GM12878 (cell line): ENCODE data around the gene FAM193A. TPM values are rescaled to one million over a fixed set of nuclear protein-coding genes. Genes with fewer than 3 reads are reported as not detected.
"Not testable (repeated sequence)": the region's sequence is repeated elsewhere in the genome, so short reads cannot be mapped to it uniquely, and the experiment has no call there.

Experiments used
- ATAC-seq: fragments of 200-7000 bp; cut with Tn5 transposase; 3 replicates; pipeline ENCODE4 v1.9.1; 2020; ENCODE audit warnings: mild to moderate bottlenecking, moderate library complexity
- BruUV-seq: library from RNA; stranded (reverse); fragments of 400-500 nt; replicated peaks from 2 replicates; lab custom pipeline; 2021; lab: Mats Ljungman, UMichigan
- CTCF ChIA-PET: fragments of 300-600 bp; sonication (Branson Sonifier 250); formaldehyde crosslinking; extraction: SDS; loops from one replicate; lab custom pipeline; 2021; ENCODE audit warnings: inconsistent platforms; lab: Yijun Ruan, JAX
- POLR2A ChIA-PET: fragments of 350-600 bp; formaldehyde crosslinking; extraction: SDS; loops from one replicate; lab custom pipeline; 2021; ENCODE audit warnings: inconsistent platforms; lab: Charles Lee
- RAD21 ChIA-PET: fragments of 300-600 bp; sonication (Branson Sonifier 250); formaldehyde crosslinking; loops from one replicate; lab custom pipeline; 2023; ENCODE audit warnings: antibody characterized with exemption; ENCODE audit not compliant: unreplicated experiment; lab: Charles Lee
- SMC1A ChIA-PET: fragments of 300-600 bp; sonication (Branson Sonifier 250); formaldehyde crosslinking; loops from one replicate; lab custom pipeline; 2023; ENCODE audit not compliant: unreplicated experiment, uncharacterized antibody; lab: Charles Lee
- DNase-seq: peaks from one replicate; pipeline ENCODE4 v3.0.0-alpha.2; 2011; ENCODE audit warnings: low read depth, low spot score
- FAIRE-seq: peaks from 3 replicates; lab custom pipeline; 2011; peaks lifted over from hg19 to GRCh38; lab: Jason Lieb, UNC
- H2AFZ ChIP-seq: 2 replicates; pipeline ENCODE4 v1.6.0; 2011; ENCODE audit warnings: low read depth, low read length, control low read depth; ENCODE audit not compliant: control insufficient read depth
- H3K27ac ChIP-seq: 2 replicates; pipeline ENCODE4 v1.5.1; 2011; ENCODE audit warnings: control low read depth; ENCODE audit not compliant: control insufficient read depth, insufficient read depth
- H3K27me3 ChIP-seq, 2 experiments: replicated peaks in 1 of 2; 2 replicates each; pipeline versions ENCODE4 v1.6.0 to v1.6.1; 2011; ENCODE audit warnings: low read length in 1 of 2; ENCODE audit not compliant: control insufficient read depth in 2 of 2, insufficient read depth in 2 of 2
- H3K36me3 ChIP-seq, 2 experiments: 2 replicates each; pipeline ENCODE4 v1.5.1; 2011; ENCODE audit warnings: low read length in 1 of 2; ENCODE audit not compliant: control insufficient read depth in 2 of 2, insufficient read depth in 2 of 2
- H3K4me1 ChIP-seq: 2 replicates; pipeline ENCODE4 v1.6.1; 2011; ENCODE audit warnings: mild to moderate bottlenecking, low read length, moderate library complexity, mixed read lengths; ENCODE audit not compliant: control insufficient read depth, insufficient read depth
- H3K4me2 ChIP-seq: 2 replicates; pipeline ENCODE4 v1.6.0; 2011; ENCODE audit warnings: control low read depth; ENCODE audit not compliant: control insufficient read depth, insufficient read depth
- H3K4me3 ChIP-seq: fragments of 200-600 bp; sonication (generic); 2 replicates; pipeline ENCODE4 v1.5.1; 2016
- H3K79me2 ChIP-seq: 2 replicates; pipeline ENCODE4 v1.6.0; 2011; ENCODE audit warnings: low read length; ENCODE audit not compliant: control insufficient read depth, insufficient read depth
- H3K9ac ChIP-seq: 2 replicates; pipeline ENCODE4 v1.8.0; 2011; ENCODE audit warnings: low read length, control low read depth, mixed read lengths; ENCODE audit not compliant: control insufficient read depth, insufficient read depth
- H3K9me3 ChIP-seq: replicated peaks from 3 replicates; pipeline ENCODE4 v1.5.1; 2011; ENCODE audit warnings: mild to moderate bottlenecking, low read length; ENCODE audit not compliant: control insufficient read depth, insufficient read depth
- H4K20me1 ChIP-seq: 2 replicates; pipeline ENCODE4 v1.6.0; 2011; ENCODE audit not compliant: control insufficient read depth, insufficient read depth
- ATF2 ChIP-seq: IDR thresholded peaks from 2 replicates; pipeline ENCODE4 v1.6.1; 2012; ENCODE audit warnings: low read length, inconsistent platforms
- ATF7 ChIP-seq: fragments of 450-650 bp; IDR thresholded peaks from 2 replicates; pipeline ENCODE4 v1.6.1; 2016; ENCODE audit warnings: low read depth, mild to moderate bottlenecking
- NFYB ChIP-seq: IDR thresholded peaks from 2 replicates; pipeline ENCODE4 v1.6.1; 2011; ENCODE audit warnings: low read depth, mild to moderate bottlenecking, low read length, improper control_type of control experiment, moderate library complexity; ENCODE audit not compliant: insufficient read depth
- POLR2AphosphoS2 ChIP-seq: IDR thresholded peaks from 2 replicates; pipeline ENCODE4 v1.6.1; 2011; ENCODE audit warnings: low read depth, mild to moderate bottlenecking, low read length, improper control_type of control experiment, moderate library complexity
- SREBF1 ChIP-seq: IDR thresholded peaks from 2 replicates; pipeline ENCODE4 v1.6.1; 2012; ENCODE audit warnings: mild to moderate bottlenecking, low read length
- TARDBP ChIP-seq: IDR thresholded peaks from 2 replicates; pipeline ENCODE4 v1.6.1; 2016; ENCODE audit warnings: borderline replicate concordance
- ZBTB11 ChIP-seq: fragments of 450-650 bp; formaldehyde crosslinking; IDR thresholded peaks from 2 replicates; pipeline ENCODE4 v1.5.0; 2022; ENCODE audit warnings: mild to moderate bottlenecking, missing genetic modification characterization
- ZNF217 ChIP-seq: fragments of 450-650 bp; IDR thresholded peaks from 2 replicates; pipeline ENCODE4 v1.6.1; 2017; ENCODE audit warnings: antibody characterized with exemption, mild to moderate bottlenecking
- WGBS: methylation state at CpG from one replicate; pipeline ENCODE4 v1.1.6; 2016; ENCODE audit warnings: low lambda C conversion rate; ENCODE audit not compliant: insufficient replicate concordance, insufficient coverage; ENCODE audit errors: missing lambda C conversion rate; 5-methylcytosine and 5-hydroxymethylcytosine counted together
- in situ Hi-C: fragments of 300-500 bp; cut with MboI; formaldehyde crosslinking; loops from 9 replicates; pipeline ENCODE4 v1.14.3; 2018; ENCODE audit warnings: mixed read lengths
- intact Hi-C: fragments of 100-400 bp; cut with micrococcal nuclease; formaldehyde crosslinking; loops from one replicate; pipeline ENCODE4 v1.14.2; 2022; ENCODE audit not compliant: unreplicated experiment
- polyA plus RNA-seq, 11 experiments: library from polyadenylated mRNA; depleted of rRNA in 4 of 11; unstranded in 6 of 11; stranded (reverse) in 5 of 11; fragments of >200 nt; fragmentation: Nextera tagmentation in 4 of 11; fragmentation: Illumina TruSeq in 1 of 11; extraction: Ambion mirVana in 4 of 11; extraction: Trizol in 1 of 11; gene quantifications; 1 replicate in 1 of 11; 2 replicates in 10 of 11; pipeline versions ENCODE4 v1.2.1 to v1.2.3, GENCODE V29; 2011 to 2016; ENCODE audit warnings: inconsistent platforms in 2 of 11, missing spikeins in 2 of 11, low read depth in 1 of 11
- total RNA-seq, 4 experiments: library from RNA; depleted of rRNA in 3 of 4; stranded (reverse); fragments of >200 nt in 3 of 4; fragmentation: Illumina TruSeq in 1 of 4; extraction: Trizol in 1 of 4; gene quantifications; 2 replicates each; pipeline versions ENCODE4 v1.2.1 to v1.2.3, GENCODE V29; 2013 to 2021

The FAM193A gene
- total and polyA plus RNA-seq, 10 of the 15 experiments (the other 5 are each of a cell fraction or from before 2014, with no cell fraction given) = 0.52 to 23.3 (median 7.4) TPM

GRCh38 chr4:2636331-2636730 is 99.9 kb downstream of the FAM193A start:
- in situ Hi-C loops (no loop called here), intact Hi-C loops (no loop called here)
- no peaks in the 10 kb centered on the region for H3K4me1 ChIP-seq
- ChIA-PET POLR2A (no interaction called here), CTCF (interaction anchor here (1.5 kb wide), 1 partner anchor 32 kb away, joined by 3 read pairs; no protein-coding TSS in a partner anchor), SMC1A (no interaction called here), RAD21 (no interaction called here)
- ATAC-seq (no peak), DNase-seq (no peak), FAIRE-seq (no peak)
- no peak overlapping the region for H3K4me2 ChIP-seq
- H3K9ac ChIP-seq = no peak overlapping the region
- no peak overlapping the region for H3K27ac ChIP-seq
- H2AFZ ChIP-seq = no peak overlapping the region
- H4K20me1 ChIP-seq = no peaks in the 10 kb centered on the region
- H3K9me3 ChIP-seq = no peaks in the 10 kb centered on the region
- no peaks in the 10 kb centered on the region for H3K27me3 ChIP-seq
- no peak for TF ChIP-seq TARDBP
- TF ChIP-seq ZNF217 = no peak
- no peak for TF ChIP-seq ATF7
- TF ChIP-seq ZBTB11 (CRISPR knock-in tag) = no peak
- TF ChIP-seq ATF2 = no peak
- TF ChIP-seq SREBF1 = no peak
- TF ChIP-seq POLR2AphosphoS2 = no peak
- no peak for TF ChIP-seq NFYB
- no TSS peak for BruUV-seq
- H3K4me3 ChIP-seq = no peak overlapping the region
- 100% methylated on average over 6 of the region's 6 CpGs for WGBS
- peaks cover 16 to 23% of the 10 kb centered on the region in 2 experiments for H3K36me3 ChIP-seq
- H3K79me2 ChIP-seq = no peaks in the 10 kb centered on the region

GRCh38 chr4:2636994-2637393 is 100.5 kb downstream of the FAM193A start:
- intact Hi-C loops, H3K4me2 ChIP-seq, H4K20me1 ChIP-seq, DNase-seq, H3K4me1 ChIP-seq, H3K27ac ChIP-seq, in situ Hi-C loops, H3K79me2 ChIP-seq, RAD21 ChIA-PET, FAIRE-seq, BruUV-seq, H3K9me3 ChIP-seq, SMC1A ChIA-PET, H3K27me3 ChIP-seq, H2AFZ ChIP-seq, H3K9ac ChIP-seq, ATAC-seq, POLR2A ChIA-PET, H3K4me3 ChIP-seq: not testable (repeated sequence)
- WGBS = 93% methylated on average over 5 of the region's 5 CpGs
- H3K36me3 ChIP-seq = peaks cover 13 to 19% of the 10 kb centered on the region in 2 experiments
- CTCF ChIA-PET = interaction anchor here (1.5 kb wide), 1 partner anchor 32 kb away, joined by 3 read pairs; no protein-coding TSS in a partner anchor
